Measurements from ENCODE around the gene PHKA2. TPM values are rescaled to one million over a fixed set of nuclear protein-coding genes. Genes with fewer than 3 reads are reported as not detected.

The PHKA2 gene
- total RNA-seq, 1 experiment from 2014 or later = 43.0 TPM

DNA sequence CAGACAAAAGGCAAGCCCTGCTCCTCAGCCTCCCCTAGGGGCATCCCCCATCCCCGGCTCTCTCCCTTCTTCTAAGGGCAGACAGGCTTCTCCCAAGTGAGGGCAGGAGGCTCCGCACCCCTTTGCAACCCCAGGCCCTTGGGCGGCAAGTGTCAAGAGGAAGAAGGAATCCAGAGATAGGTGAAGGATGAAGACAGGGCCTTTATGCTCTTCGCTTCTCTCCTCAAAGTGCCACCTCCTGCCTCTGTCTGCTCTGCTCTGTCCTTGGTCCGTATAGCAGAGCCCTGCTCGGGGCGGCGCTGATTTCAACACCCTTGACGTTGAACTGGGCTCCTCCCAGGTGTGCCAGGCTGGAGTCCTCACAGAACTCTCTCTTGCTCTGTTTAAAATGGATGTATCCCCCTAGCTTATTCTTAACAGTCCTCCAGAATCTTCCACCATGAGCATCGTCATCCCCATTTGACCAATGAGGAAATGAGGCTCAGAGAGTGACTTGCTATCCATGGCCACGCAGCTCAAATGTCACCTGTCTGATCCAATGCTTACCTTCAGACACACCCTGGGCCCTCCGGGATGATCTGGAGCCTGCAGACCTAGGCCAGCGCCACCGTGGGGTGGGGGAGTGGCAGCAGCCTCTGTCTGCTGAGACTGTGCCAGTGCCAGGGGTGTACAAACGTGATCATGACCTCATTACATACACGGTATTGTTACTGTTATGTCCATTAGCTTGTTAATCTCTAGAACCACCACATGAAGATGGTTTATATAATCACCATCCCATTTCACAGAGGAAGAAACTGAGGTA lies 99.8 kb downstream of the PHKA2 start:
- intact Hi-C loops (cut with micrococcal nuclease; ENCODE audit: unreplicated experiment) = loop anchor here (2.0 kb wide), 1 partner anchor 85 kb away; no protein-coding TSS in a partner anchor
- CTCF ChIA-PET = no interaction called here
- peak overlapping the region; percentile 92 for H3K27ac Mint-ChIP-seq (ENCODE audit: unreplicated experiment)

DNA sequence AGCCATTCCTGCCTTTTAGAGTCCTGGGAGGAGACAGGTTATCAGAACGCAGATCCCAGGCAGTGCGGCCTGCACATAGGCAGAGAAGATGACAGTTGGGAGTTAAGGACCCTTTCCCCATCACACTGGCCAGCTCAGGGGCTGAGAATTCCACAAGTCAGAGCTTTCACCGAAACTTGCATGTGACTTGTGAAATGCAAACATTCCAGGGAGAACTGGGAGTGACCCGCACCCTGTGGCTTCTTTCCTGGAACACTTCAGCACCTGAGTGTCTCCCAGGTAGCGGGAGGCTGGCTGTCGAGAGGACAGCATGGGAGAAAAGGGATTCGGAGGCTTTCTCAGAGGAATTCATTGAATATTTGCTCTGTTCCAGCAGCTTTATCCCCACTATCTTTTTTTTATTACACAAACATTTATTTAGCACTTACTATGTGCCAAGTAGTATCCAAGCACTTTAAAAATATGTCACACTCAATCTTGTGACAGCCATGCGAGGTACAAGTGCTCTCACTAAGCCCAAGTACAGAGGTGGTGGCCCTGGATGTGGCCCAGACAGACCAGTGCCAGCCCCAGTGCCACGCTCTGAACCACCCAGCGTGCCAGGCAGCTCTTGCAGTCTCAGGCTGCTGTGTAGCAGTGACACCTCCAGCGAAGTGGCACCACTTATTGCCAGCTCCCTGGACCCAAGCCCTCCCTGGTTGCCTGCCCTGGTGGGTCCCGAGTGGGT lies 100.5 kb downstream of the PHKA2 start:
- peak overlapping the region; percentile 92 for H3K27ac Mint-ChIP-seq (ENCODE audit: unreplicated experiment)
- ChIA-PET POLR2A (interaction anchor here (0.9 to 1.3 kb wide), 4 partner anchors 252 to 266 kb away, joined by 3 to 14 read pairs (median 6); no protein-coding TSS in a partner anchor), CTCF (no interaction called here)
- TF ChIP-seq, protein P1, sequence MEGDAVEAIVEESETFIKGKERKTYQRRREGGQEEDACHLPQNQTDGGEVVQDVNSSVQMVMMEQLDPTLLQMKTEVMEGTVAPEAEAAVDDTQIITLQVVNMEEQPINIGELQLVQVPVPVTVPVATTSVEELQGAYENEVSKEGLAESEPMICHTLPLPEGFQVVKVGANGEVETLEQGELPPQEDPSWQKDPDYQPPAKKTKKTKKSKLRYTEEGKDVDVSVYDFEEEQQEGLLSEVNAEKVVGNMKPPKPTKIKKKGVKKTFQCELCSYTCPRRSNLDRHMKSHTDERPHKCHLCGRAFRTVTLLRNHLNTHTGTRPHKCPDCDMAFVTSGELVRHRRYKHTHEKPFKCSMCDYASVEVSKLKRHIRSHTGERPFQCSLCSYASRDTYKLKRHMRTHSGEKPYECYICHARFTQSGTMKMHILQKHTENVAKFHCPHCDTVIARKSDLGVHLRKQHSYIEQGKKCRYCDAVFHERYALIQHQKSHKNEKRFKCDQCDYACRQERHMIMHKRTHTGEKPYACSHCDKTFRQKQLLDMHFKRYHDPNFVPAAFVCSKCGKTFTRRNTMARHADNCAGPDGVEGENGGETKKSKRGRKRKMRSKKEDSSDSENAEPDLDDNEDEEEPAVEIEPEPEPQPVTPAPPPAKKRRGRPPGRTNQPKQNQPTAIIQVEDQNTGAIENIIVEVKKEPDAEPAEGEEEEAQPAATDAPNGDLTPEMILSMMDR (IDR thresholded peaks at IDR 0.05; ENCODE audit: insufficient read depth in 1 of 2, low read depth in 1 of 2, low read length in 1 of 2, severe bottlenecking in 1 of 2, unreplicated experiment in 1 of 2) = no peak
- Histone ChIP-seq H3K27me3 (replicated peaks; ENCODE audit: control insufficient read depth, insufficient read depth, low read length) (no peaks in the 10 kb centered on the region), H3K4me3 (ENCODE audit: low read depth, low read length) (no peak overlapping the region), H3K36me3 (ENCODE audit: control insufficient read depth, insufficient read depth, low read length) (no peaks in the 10 kb centered on the region; the same call in 1 of the 2 replicates), H3K9me3 (no peaks in the 10 kb centered on the region), H3K4me1 (peaks cover 47% of the 10 kb centered on the region)
- peaks cover 31% of the 10 kb centered on the region for H3K36me3 Mint-ChIP-seq (ENCODE audit: insufficient read depth, unreplicated experiment)
- H3K4me3 Mint-ChIP-seq (ENCODE audit: unreplicated experiment) = no peak overlapping the region
- H3K4me1 Mint-ChIP-seq (ENCODE audit: low read depth, unreplicated experiment) = peaks cover 20% of the 10 kb centered on the region
- DNase-seq = peak; percentile 80 to 87
- TSS peak; percentile 22 for BruUV-seq (replicated peaks)
- H3K9me3 Mint-ChIP-seq (ENCODE audit: unreplicated experiment) = no peaks in the 10 kb centered on the region
- H3K27me3 Mint-ChIP-seq (ENCODE audit: insufficient read depth, unreplicated experiment) = no peaks in the 10 kb centered on the region
- intact Hi-C loops (cut with micrococcal nuclease; ENCODE audit: unreplicated experiment) = loop anchor here (2.0 kb wide), 1 partner anchor 85 kb away; no protein-coding TSS in a partner anchor

More for the DNA sequence above, 99.8 kb downstream of the PHKA2 start:
- no peaks in the 10 kb centered on the region for H3K27me3 Mint-ChIP-seq (ENCODE audit: insufficient read depth, unreplicated experiment)
- H3K9me3 ChIP-seq = no peaks in the 10 kb centered on the region
- H3K4me3 Mint-ChIP-seq (ENCODE audit: unreplicated experiment) = peak overlapping the region; percentile 11
- no peaks in the 10 kb centered on the region; the same call in 1 of the 2 replicates for H3K36me3 ChIP-seq (ENCODE audit: control insufficient read depth, insufficient read depth, low read length)
- H3K4me3 ChIP-seq (ENCODE audit: low read depth, low read length) = no peak overlapping the region
- no peaks in the 10 kb centered on the region for H3K27me3 ChIP-seq (replicated peaks; ENCODE audit: control insufficient read depth, insufficient read depth, low read length)
- H3K36me3 Mint-ChIP-seq (ENCODE audit: insufficient read depth, unreplicated experiment) = peaks cover 31% of the 10 kb centered on the region
- TF ChIP-seq, protein P1 (IDR thresholded peaks at IDR 0.05; ENCODE audit: insufficient read depth in 1 of 2, low read depth in 1 of 2, low read length in 1 of 2, severe bottlenecking in 1 of 2, unreplicated experiment in 1 of 2) = no peak
- no TSS peak for BruUV-seq (replicated peaks)
- peaks cover 47% of the 10 kb centered on the region for H3K4me1 ChIP-seq
- no peaks in the 10 kb centered on the region for H3K9me3 Mint-ChIP-seq (ENCODE audit: unreplicated experiment)
- POLR2A ChIA-PET = interaction anchor here (1.1 kb wide), 1 partner anchor 459 kb away, joined by 5 read pairs; the partner anchor contains the start of gene CDKL5
- peaks cover 20% of the 10 kb centered on the region for H3K4me1 Mint-ChIP-seq (ENCODE audit: low read depth, unreplicated experiment)
- DNase-seq = peak in 1 of 2 experiments; percentile 6

GRCh38 chrX:18879144-18879543 lies 104.8 kb downstream of the PHKA2 start:
- peaks cover 4% of the 10 kb centered on the region for H3K4me1 Mint-ChIP-seq (ENCODE audit: low read depth, unreplicated experiment)
- H3K27ac Mint-ChIP-seq (ENCODE audit: unreplicated experiment) = no peak overlapping the region
- ChIA-PET POLR2A (no interaction called here), CTCF (no interaction called here)
- no peaks in the 10 kb centered on the region; the same call in 1 of the 2 replicates for H3K36me3 ChIP-seq (ENCODE audit: control insufficient read depth, insufficient read depth, low read length)
- H3K36me3 Mint-ChIP-seq (ENCODE audit: insufficient read depth, unreplicated experiment) = peaks cover 6% of the 10 kb centered on the region
- no peak for DNase-seq
- H3K4me3 ChIP-seq (ENCODE audit: low read depth, low read length) = no peak overlapping the region
- H3K4me1 ChIP-seq = peaks cover 22% of the 10 kb centered on the region
- no peaks in the 10 kb centered on the region for H3K27me3 Mint-ChIP-seq (ENCODE audit: insufficient read depth, unreplicated experiment)
- no peaks in the 10 kb centered on the region for H3K9me3 ChIP-seq
- H3K27me3 ChIP-seq (replicated peaks; ENCODE audit: control insufficient read depth, insufficient read depth, low read length) = no peaks in the 10 kb centered on the region
- TF ChIP-seq, protein P1 (IDR thresholded peaks at IDR 0.05; ENCODE audit: insufficient read depth in 1 of 2, low read depth in 1 of 2, low read length in 1 of 2, severe bottlenecking in 1 of 2, unreplicated experiment in 1 of 2) = no peak
- no peak overlapping the region for H3K4me3 Mint-ChIP-seq (ENCODE audit: unreplicated experiment)
- H3K9me3 Mint-ChIP-seq (ENCODE audit: unreplicated experiment) = no peaks in the 10 kb centered on the region
- BruUV-seq (replicated peaks) = no TSS peak
- intact Hi-C loops (cut with micrococcal nuclease; ENCODE audit: unreplicated experiment) = no loop called here
